NAMALWA (cell line): ENCODE data around the gene NOL4L.

Source experiments
- DNase-seq: peaks from one replicate; pipeline ENCODE4 v3.0.0-alpha.2; 2015; ENCODE audit warnings: low spot score

Gene NOL4L

GRCh38 chr20:32523613-32524213 lies 61.4 kb downstream of the NOL4L start:
- DNase-seq, result no peak

DNA sequence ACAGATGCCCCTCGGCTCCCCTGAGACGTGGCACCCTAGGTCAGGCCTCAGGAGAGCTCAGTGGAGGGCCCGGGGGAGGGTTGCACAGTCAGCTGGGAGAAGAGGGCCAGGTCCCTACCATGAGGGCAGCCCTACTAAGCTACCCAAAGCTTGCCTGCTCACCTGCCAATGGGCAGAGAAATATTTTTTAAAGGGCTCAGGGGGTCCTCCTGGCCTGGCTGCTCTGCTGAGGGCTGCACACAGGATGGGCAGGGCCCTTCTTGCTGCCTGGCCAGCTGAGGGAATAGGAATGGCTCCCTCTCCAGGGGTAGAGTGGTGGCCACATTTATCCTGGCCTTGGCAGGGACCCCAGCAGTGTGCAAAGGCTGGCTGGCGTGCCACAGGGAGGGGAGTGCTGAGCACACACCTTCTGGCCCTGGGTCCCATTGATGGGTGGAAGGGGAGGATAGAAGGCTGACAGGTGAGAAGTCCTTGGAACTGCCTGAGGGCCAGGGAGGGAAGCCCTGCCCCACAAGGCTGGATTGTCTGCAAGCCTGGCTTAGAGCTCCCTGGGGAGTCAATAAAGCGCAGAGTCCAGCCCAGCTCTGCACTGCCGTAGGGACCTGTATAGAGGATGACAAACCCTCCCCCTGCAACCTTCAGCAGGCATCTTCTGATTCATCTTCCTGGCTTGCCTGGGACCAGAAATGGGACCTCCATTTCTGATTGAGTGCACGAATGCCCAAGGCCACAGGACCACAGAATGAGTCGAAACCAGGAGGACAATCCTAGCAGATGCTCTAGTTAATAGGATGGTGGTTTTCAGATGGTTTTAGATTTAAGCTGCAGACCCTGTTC lies 62.1 kb downstream of the NOL4L start:
- no peak for DNase-seq

GRCh38 chr20:32522526-32522775 lies 62.7 kb downstream of the NOL4L start:
- DNase-seq, result peak; percentile 18

DNA sequence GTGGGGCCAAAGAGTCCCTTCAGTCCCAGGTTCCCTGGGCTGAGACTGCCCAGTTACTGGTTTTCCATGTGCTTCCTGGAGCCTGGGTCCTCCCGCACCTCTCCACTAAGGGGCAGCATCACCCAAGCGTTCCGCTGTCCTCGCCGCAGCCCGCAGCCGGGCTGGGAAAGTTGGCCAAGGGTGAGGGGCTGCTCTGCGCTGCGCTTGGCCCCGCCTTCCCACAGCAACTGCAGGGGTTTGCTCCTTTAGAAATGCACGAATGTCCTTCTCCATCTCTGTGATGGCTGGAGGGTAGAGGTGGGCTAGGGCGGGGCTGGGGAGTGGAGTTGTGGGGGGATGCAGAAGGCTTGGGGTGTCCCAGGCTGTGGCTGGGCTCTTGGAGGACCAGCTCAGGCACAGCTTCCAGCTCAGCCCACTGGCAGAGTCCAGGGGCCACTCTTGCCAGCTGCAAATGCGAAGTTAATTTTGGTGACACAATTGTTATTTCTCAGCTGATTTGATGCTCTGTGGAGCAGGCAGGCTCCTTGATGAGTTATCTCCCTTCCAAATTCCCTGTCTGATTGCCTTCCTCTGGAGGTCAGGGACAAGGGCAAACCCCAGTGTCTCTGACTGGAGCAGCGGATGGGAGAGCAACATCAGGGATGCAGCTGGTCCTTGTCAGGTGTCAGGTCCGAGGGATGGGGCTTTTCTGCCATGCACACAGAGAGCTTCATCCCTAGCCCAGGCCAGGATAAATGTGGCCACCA lies 63.2 kb downstream of the NOL4L start:
- DNase-seq, result peak; percentile 66

DNA sequence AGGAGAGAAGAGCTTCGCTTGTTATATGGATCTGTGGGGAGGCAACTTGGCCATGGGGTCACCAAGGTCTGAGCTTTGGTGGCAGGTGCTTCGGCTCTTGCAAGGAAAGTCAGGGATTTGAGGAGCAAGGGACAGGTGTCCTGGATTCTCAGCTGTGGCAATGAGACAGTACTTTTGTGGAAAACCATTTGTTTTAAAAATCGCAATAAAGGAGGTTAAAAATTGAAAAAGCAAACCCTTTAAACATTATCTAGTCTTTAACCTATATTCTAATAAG lies 64.3 kb downstream of the NOL4L start:
- no peak for DNase-seq

DNA sequence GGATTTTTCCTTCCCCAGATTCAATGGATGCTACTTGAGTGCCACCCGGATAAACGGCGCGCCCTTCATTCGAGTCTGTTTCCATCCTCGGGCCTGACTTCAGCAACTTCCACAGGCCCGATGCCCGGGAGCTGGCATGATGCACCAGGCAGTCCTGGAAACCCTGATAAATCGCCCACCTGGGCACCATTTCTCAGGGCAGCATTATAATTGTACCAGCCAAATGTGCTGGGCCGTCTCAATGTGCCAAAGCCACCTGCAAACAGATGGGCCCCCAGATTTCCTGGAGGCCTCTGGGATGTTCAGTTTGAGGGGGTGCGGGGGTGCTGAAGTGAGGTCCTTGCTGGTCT lies 65.8 kb downstream of the NOL4L start:
- DNase-seq, result no peak

DNA sequence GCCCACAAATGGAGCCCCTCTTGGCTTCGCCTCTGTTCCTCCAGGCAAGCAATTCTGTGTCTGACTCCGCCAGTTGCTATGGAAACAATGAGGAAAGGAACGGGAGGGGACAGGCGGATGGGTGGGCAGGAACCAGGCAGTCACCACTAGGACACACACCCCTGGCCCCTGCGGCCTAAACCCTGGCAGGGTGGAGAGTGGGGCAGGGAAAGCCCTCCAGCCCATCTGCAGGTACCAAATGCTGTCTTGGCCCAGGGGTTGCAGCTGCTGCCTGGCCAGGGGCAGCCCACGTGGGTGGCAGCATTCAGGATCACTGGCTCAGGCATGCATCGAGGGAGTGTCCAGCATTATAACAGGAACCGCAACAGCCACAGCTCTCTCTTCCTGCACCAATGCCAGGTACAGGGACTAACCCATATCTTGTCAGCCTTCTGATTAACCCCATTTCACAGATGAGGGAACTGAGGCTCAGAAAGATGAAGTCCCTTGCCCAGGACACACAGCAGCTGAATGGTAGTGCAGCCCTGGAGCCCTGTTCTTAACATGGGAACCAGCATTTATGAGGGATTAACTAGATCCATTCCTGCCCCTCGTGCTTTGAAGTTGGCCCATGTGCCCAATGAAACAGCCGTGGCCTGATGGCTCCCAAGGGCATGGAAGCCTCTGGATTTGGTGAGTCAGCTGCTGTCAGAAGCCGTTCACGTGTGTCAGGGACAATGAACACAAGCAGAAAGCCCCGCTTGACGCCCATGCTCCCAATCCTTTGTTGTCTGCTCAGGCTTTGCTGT lies 66.3 kb downstream of the NOL4L start:
- no peak for DNase-seq

DNA sequence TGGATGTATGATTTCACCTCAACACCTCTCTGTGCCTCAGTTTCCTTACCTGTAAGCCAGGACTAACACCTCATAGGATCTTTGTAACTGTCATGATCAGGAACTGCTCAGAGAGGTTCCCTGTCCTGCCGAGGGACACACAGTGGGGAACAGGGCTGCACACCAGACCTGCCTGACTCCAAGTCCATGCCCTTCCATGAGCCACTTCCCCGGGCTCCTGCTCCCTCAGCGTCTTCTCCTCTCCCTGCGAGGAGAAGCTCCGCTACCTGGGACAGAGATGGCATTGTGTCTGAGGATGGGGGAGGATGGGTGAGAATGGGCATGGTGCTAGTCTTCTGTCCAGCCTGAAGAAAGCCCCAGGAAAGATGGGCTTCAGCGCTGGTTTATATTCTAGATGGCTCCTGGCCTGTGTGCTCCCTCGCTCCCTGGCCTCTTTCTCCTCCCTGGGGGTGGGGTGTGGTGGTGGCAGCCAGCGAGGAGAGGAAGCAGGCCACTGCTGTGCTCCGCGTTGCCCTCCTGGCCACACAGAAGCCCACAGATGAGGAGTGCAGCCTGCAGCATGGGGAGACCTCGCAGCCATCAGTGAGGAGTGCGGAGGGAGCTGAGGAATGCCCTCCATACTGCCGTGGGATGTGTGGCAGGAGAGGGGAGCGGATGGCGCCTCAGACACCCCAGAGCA lies 67.1 kb downstream of the NOL4L start:
- no peak for DNase-seq

- DNase-seq, result no peak
These were observed 67.6 kb downstream of the NOL4L start for GRCh38 chr20:32517518-32517873.

GRCh38 chr20:32516583-32517517 lies 68.3 kb downstream of the NOL4L start:
- DNase-seq, result no peak

GRCh38 chr20:32515631-32516101 lies 69.5 kb downstream of the NOL4L start:
- DNase-seq, result no peak

DNA sequence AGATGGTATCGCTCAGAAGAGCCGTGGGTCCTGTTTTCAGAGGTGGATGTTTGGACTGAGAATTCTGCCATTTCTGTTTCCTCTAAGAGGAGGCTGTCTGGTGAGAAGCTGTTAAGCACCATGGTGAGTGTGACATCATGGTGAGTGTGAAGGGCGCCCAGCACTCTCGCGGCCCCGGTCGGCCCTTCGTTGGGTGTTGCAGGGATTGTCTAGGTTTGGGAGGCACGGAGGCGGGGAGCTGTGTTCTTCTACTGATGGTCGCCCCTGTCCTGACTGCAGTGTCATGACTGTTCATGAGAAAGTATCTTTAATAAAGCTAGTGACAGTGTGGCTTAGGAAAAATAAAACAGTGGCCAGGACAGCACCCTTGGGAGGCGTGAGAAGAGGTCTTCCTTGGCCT lies 70.4 kb downstream of the NOL4L start:
- DNase-seq, result no peak

DNA sequence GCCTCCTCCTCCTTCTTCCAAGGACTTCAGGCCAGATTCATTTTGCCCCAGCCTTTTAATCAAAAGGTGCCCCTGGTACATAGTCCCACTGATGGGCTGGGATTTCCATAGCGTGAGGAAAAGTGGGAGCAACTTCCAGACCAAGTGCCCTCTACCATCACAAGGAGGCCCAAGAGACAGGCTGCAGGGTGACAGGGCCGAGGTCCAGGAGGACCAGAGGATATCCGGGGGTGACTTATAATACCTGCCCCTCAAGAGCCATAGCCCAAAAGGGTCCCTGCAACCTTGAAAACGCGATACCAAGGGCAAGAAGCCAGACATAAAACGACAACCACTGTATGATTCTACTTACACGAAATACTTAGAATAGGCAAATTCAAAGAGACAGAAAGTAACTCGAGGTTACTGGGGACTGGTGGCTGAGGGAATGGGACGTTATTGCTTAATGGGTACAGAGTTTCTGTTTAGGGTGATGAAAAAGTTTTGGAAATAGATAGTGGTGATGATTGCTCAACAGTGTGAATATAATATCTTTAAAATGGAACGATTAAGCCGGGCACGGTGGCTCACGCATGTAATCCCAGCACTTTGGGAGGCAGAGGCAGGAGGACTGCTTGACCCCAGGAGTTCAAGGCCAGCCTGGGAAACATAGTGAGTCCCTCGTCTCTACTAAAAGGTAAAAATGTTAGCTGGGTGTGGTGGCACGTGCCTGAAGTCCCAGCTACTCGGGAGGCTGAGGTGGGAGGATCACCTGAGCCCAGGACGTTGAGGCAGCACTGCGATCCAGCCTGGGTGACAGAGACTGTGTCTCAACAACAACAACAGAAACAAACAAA lies 71.9 kb downstream of the NOL4L start:
- no peak for DNase-seq

DNA sequence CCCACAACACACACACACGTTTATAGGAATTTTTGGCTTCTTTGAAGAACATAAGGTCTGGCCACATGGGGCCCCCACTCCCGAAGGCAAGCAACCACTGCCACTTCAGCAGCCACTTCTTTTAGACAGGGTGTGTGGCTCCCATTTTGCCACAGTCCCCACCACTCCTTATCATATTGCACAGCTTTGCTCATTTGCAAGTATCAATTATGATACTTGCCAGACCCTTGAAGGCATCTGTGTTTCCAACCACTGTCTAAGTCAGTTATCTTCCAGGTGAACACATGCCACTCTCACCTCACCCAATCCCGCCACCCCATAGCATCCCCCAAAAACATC lies 73.1 kb downstream of the NOL4L start:
- no peak for DNase-seq

GRCh38 chr20:32511358-32512046 lies 73.6 kb downstream of the NOL4L start:
- no peak for DNase-seq

DNA sequence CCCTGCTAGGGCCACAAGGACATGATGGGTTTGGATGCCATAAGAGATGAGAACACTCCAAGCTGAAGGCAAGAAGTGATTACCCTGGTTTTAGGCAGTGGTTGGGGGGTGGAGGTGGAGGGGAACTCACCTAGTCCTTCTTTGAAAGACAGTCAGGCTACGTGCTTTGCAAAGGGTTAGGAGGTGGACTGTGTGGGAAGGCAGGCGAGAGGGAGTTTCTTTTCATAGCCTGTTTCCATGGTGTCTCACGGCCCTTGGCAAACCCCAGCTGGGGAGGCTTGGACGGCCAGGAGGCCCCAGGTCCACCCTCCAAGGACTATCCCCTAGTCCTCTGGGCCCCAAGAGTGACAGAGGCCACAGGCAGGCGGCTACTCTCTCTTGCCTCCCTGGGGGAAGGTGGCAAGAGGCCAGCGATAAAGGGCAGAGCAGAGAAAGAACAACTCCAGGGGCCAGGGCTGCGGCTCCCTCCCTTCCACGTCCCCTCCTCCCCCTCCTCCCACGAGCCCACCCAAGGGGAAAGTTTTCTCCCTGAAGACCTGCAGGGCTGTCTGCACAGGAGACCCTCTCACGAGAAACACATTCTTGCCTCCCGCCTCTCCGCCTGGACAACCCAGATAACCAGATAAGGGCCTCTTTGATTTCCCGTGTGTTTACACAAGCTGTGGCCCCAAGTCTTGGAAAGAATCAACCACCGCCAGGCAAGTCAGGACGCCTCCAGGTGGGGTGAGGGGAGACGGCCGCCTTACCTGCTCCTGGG lies 74.4 kb downstream of the NOL4L start:
- DNase-seq, result no peak

DNA sequence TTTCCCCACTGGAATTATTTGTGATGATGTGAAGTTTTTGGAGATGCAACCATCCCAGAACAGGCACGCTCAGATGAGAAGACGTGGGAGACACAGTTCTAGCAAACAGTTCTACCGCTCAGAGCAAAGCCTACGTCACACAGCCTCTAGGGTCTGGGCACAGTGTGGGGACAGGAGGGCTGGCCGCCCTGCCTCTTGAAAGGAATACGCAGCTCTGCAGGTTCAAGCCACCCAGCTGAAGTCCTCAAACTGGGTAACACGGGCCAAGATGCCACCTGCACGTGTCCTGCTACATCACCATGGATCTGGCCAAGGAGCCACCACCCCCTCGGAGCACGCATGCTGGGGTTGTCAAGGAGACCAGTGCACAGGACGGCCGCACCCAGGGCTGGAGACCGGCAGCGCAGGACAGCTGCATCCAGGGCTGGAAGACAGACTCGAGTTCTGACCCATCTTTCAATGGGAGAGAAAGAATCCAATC lies 75.0 kb downstream of the NOL4L start:
- no peak for DNase-seq

DNA sequence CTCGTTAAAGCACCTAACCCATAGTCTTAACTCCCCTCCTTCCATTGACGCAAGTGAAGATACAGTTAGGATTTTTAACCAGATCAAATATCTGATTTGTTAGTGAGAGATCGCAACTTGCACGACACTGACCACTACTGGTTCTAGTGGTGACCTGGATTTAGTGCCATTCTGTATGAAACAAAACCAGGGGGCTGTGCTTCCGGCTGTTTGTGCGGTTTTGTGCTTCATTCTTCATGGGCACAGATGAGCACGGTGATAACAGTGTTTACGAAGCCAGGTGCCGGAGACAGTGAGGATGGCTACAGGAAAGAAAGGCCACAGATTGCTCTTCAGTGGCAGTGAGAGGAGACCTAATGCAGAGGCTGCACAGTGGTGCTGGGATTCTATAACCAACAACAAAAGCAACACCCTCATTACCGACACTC lies 75.5 kb downstream of the NOL4L start:
- peak; percentile 85 for DNase-seq

DNA sequence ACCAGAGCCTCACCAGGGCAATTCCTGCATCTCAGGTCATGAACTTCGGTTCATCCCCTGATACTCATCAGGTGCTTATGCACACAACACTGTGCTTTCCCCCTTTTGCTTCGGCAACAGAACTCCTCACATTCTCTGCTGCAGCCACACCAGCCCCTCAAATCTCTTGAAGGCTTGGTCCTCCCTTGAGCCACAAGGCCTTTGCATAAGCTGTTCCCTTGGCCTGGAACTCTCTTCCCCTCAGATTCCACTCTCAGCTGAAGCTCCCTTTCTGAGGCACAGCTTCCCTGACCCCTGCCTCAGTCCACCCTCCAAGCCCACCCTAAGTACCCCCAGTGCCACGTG lies 76.4 kb downstream of the NOL4L start:
- no peak for DNase-seq
